ENCODE data around the gene IGSF11.

The IGSF11 gene

GRCh38 chr3:118984699-118985098 lies 49.9 kb downstream of the IGSF11 start:
- no peaks in the 10 kb centered on the region for H3K9me3 ChIP-seq (ENCODE audit: control insufficient read depth, low read length)
- H2AFZ ChIP-seq, result no peak overlapping the region
- H3K27ac ChIP-seq, result no peak overlapping the region
- no peaks in the 10 kb centered on the region for H3K27me3 ChIP-seq (ENCODE audit: control insufficient read depth, insufficient read depth, low read length)
- no peak overlapping the region for H3K4me3 ChIP-seq (ENCODE audit: low read depth, low read length)
- no peak overlapping the region for H3K4me2 ChIP-seq (ENCODE audit: low read length)
- no peaks in the 10 kb centered on the region for H3K36me3 ChIP-seq (ENCODE audit: control insufficient read depth, insufficient read depth, low read length)
- no peaks in the 10 kb centered on the region for H3K79me2 ChIP-seq
- H3K4me1 ChIP-seq, result no peaks in the 10 kb centered on the region
- no peak for TF ChIP-seq CTCF (IDR thresholded peaks at IDR 0.05)
- H3K9ac ChIP-seq, result no peak overlapping the region

DNA sequence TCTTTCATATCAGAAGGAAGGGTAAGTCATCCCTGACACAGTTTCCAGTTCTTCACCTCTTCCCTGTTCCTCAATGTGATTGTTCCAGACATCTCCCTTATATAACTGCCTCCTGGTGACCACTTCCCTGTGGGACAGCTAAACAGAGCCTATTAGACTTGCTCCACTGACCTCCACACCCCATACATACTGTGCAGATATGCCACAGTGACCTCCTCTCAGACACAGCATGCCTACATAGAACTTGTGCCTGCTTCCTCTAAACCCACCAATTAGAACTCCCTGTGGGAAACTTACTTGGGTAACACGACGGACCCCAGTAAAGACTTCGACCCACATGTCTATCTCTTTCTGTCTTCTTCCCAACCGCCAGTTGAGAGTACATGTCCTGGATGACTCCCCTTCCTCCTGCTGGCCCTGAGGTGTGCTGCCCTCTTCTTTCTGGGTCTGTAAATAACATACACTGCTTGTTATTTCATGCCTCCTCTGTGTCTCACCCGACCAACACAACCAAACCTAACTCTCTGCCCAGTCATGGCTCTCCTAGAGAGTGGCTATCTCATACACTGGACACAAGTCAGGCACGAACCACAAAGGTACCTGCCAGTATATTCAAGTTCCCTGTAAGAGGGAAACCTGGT lies 53.0 kb downstream of the IGSF11 start:
- Histone ChIP-seq H3K4me2 (ENCODE audit: low read length) (no peak overlapping the region), H3K4me1 (no peaks in the 10 kb centered on the region), H2AFZ (no peak overlapping the region), H3K27me3 (ENCODE audit: control insufficient read depth, insufficient read depth, low read length) (no peaks in the 10 kb centered on the region), H3K36me3 (ENCODE audit: control insufficient read depth, insufficient read depth, low read length) (no peaks in the 10 kb centered on the region), H3K79me2 (no peaks in the 10 kb centered on the region), H3K9ac (no peak overlapping the region), H3K9me3 (ENCODE audit: control insufficient read depth, low read length) (no peaks in the 10 kb centered on the region), H3K27ac (no peak overlapping the region), H3K4me3 (ENCODE audit: low read depth, low read length) (no peak overlapping the region)
- TF ChIP-seq CTCF (IDR thresholded peaks at IDR 0.05), result no peak

DNA sequence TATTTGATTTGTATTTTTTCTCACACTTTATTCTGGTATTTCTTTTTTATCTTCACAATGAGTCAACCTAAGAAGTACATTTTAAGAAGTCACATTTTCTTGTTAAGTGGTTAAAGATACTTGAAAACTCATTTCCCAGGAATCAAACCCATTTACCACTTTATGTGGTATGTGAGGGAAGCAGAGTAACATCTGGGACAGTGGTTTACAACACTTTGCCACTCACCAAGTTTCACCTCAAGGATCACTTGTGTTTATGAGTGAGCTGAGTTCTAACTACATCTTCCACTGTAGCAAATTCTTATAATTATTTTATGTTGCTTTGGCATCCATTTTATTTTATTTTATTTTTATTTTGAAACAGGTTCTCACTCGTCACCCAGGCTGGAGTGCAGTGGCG lies 53.8 kb downstream of the IGSF11 start:
- TF ChIP-seq CTCF (IDR thresholded peaks at IDR 0.05), result no peak
- no peaks in the 10 kb centered on the region for H3K9me3 ChIP-seq (ENCODE audit: control insufficient read depth, low read length)
- H3K79me2 ChIP-seq, result no peaks in the 10 kb centered on the region
- no peaks in the 10 kb centered on the region for H3K4me1 ChIP-seq
- H3K4me3 ChIP-seq (ENCODE audit: low read depth, low read length), result no peak overlapping the region
- H3K9ac ChIP-seq, result no peak overlapping the region
- no peak overlapping the region for H3K4me2 ChIP-seq (ENCODE audit: low read length)
- no peak overlapping the region for H2AFZ ChIP-seq
- H3K27ac ChIP-seq, result no peak overlapping the region
- H3K27me3 ChIP-seq (ENCODE audit: control insufficient read depth, insufficient read depth, low read length), result no peaks in the 10 kb centered on the region
- H3K36me3 ChIP-seq (ENCODE audit: control insufficient read depth, insufficient read depth, low read length), result no peaks in the 10 kb centered on the region

GRCh38 chr3:118978393-118978758 lies 56.3 kb downstream of the IGSF11 start:
- Histone ChIP-seq H3K27ac (no peak overlapping the region), H3K9ac (no peak overlapping the region), H3K27me3 (ENCODE audit: control insufficient read depth, insufficient read depth, low read length) (no peaks in the 10 kb centered on the region), H3K4me1 (no peaks in the 10 kb centered on the region), H3K9me3 (ENCODE audit: control insufficient read depth, low read length) (no peaks in the 10 kb centered on the region), H3K36me3 (ENCODE audit: control insufficient read depth, insufficient read depth, low read length) (no peaks in the 10 kb centered on the region), H2AFZ (no peak overlapping the region), H3K79me2 (no peaks in the 10 kb centered on the region), H3K4me2 (ENCODE audit: low read length) (no peak overlapping the region), H3K4me3 (ENCODE audit: low read depth, low read length) (no peak overlapping the region)
- no peak for TF ChIP-seq CTCF (IDR thresholded peaks at IDR 0.05)

- H3K9me3 ChIP-seq (ENCODE audit: control insufficient read depth, low read length), result no peaks in the 10 kb centered on the region
- no peak overlapping the region for H3K9ac ChIP-seq
- H3K36me3 ChIP-seq (ENCODE audit: control insufficient read depth, insufficient read depth, low read length), result no peaks in the 10 kb centered on the region
- TF ChIP-seq CTCF (IDR thresholded peaks at IDR 0.05), result no peak
- no peak overlapping the region for H3K4me2 ChIP-seq (ENCODE audit: low read length)
- no peak overlapping the region for H3K27ac ChIP-seq
- H3K27me3 ChIP-seq (ENCODE audit: control insufficient read depth, insufficient read depth, low read length), result no peaks in the 10 kb centered on the region
- H2AFZ ChIP-seq, result no peak overlapping the region
- no peaks in the 10 kb centered on the region for H3K79me2 ChIP-seq
- H3K4me3 ChIP-seq (ENCODE audit: low read depth, low read length), result no peak overlapping the region
- no peaks in the 10 kb centered on the region for H3K4me1 ChIP-seq
Measured at GRCh38 chr3:118977671-118978392, 56.8 kb downstream of the IGSF11 start.

Data from parathyroid adenoma (tissue), 2 donors.